KOPT-K1 (cell line): ENCODE data around the gene PREB.

Source experiments
- H3K27ac ChIP-seq: fragments of 200-600 bp; sonication (generic); 2 replicates; pipeline ENCODE4 v1.5.1; 2016; ENCODE audit warnings: antibody characterized with exemption, mild to moderate bottlenecking, low read depth, low read length; ENCODE audit not compliant: poor library complexity, severe bottlenecking
- H3K36me3 ChIP-seq: fragments of 200-600 bp; sonication (generic); 2 replicates; pipeline ENCODE4 v1.5.1; 2017; ENCODE audit warnings: antibody characterized with exemption, mild to moderate bottlenecking, low read length, moderate library complexity; ENCODE audit not compliant: insufficient read depth
- H3K9me3 ChIP-seq: fragments of 200-600 bp; sonication (generic); 2 replicates; pipeline ENCODE4 v1.5.1; 2017; ENCODE audit warnings: antibody characterized with exemption, low read length, mild to moderate bottlenecking; ENCODE audit not compliant: insufficient read depth, poor library complexity, severe bottlenecking

Gene PREB

DNA sequence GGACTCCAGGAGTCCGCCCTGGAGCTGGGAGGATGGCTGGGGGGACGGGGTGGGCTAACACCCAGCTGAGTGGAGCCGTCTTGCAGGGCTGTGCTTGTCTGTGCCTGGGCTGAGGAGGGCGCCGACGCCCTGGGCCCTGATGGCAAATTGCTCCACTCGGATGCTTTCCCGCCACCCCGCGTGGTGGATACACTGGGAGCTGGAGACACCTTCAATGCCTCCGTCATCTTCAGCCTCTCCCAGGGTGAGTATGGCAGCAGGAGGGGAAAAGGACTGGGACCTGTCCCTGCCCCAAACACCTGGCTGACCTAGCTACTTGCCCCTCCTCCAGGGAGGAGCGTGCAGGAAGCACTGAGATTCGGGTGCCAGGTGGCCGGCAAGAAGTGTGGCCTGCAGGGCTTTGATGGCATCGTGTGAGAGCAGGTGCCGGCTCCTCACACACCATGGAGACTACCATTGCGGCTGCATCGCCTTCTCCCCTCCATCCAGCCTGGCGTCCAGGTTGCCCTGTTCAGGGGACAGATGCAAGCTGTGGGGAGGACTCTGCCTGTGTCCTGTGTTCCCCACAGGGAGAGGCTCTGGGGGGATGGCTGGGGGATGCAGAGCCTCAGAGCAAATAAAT, 35.0 kb downstream of the PREB start:
- no peaks in the 10 kb centered on the region for H3K36me3 ChIP-seq
- no peak overlapping the region for H3K27ac ChIP-seq
- no peaks in the 10 kb centered on the region for H3K9me3 ChIP-seq

DNA sequence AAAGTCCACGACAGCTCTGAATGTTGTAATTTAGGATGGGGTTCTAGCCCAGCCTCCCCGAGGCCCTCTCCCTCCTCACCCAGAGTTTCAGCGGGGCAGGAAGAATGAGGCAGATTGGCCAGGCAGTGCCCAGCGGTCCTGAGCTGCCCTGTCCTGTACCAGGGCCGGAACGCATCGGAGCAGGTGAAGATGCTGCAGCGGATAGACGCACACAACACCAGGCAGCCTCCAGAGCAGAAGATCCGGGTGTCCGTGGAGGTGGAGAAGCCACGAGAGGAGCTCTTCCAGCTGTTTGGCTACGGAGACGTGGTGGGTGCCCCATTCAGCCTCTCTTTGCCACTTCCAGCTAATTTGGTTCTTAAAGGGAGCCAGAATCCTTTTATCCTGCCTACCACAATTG, 37.1 kb downstream of the PREB start:
- Histone ChIP-seq H3K9me3 (no peaks in the 10 kb centered on the region), H3K27ac (no peak overlapping the region), H3K36me3 (no peaks in the 10 kb centered on the region)

DNA sequence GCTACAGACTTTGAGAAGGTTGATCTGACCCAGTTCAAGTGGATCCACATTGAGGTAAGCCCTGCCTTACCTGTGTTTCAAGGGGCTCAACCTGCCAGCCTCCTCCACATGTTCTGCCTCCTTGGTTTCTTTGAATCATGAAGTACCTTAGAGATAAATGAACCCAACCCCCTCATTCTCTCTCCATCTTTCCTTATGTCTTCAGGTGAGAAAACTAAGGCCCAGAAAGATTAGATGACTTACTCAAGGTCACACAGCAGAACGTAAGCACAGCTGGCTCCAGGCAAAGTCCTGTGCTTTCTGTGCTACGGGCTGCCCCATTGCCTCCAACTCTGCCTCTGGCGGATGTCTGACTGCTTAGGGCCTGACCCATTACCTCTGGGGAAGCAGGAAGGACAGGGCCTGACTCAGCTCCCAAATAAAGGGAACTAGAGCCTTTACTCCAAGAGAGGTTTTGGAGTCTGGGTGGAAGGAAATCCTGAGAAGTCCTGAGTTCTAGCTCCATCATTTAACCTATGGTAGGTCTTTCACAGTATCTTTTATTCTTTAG, 37.6 kb downstream of the PREB start:
- Histone ChIP-seq H3K9me3 (no peaks in the 10 kb centered on the region), H3K36me3 (no peaks in the 10 kb centered on the region), H3K27ac (no peak overlapping the region)

DNA sequence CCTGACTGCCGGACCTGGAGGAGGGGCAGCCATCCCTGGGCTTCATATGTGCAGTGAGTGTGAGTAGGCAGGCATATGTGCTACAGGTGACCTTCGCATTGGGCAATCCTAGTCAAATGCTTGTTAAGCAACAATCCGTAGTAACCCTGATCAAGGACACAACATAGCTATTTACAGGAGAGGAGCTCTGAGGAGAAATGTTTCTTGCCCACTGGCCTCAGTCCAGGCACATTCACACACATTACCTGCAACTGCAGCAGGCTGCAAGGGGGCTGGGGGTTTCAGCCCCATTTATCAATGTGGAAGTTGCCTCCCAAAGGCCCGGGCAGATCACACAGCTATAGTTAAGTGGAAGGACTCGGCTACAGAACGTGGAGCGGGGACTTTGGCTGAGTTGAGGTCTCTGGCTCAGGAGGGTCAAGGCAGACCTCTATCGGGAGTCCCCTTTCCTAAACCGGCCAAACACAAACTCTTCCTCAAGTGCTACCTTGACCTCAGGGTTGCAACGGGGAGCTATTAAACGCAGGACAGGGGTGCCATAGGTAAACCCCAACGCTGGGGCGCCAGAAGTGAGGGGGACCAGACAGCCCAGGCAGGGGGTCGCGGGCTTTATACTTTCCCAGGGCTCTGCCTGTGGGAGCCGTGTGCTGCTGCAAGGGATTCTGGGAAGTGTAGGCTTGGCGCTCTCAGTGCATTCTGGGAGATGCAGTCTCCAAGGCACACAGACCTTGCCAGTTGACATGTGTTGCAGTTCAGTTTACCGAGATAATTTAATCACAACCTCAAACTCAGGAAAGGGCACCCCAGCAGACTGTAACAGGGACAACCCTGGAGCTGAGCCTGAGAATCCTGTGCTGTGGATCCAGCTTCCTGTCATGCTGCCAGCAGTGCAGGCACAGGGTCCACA, 38.4 kb downstream of the PREB start:
- Histone ChIP-seq H3K36me3 (no peaks in the 10 kb centered on the region), H3K27ac (no peak overlapping the region), H3K9me3 (no peaks in the 10 kb centered on the region)

DNA sequence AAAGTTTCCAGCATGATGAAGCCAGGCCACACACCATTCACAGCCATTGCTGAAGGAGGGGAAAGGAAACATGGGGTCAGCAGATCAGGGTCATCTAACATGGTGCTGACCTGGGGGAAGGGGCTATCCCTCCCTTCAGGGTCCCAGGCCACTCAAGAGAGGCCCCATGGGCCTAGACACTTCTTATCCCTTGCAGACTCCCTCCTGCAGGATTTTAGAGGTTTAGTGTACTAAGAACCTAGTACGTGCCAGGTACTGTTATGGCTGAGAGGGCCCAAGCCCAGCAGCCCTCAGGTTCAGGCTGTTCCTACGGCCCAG, 39.0 kb downstream of the PREB start:
- no peaks in the 10 kb centered on the region for H3K9me3 ChIP-seq
- no peak overlapping the region for H3K27ac ChIP-seq
- no peaks in the 10 kb centered on the region for H3K36me3 ChIP-seq

DNA sequence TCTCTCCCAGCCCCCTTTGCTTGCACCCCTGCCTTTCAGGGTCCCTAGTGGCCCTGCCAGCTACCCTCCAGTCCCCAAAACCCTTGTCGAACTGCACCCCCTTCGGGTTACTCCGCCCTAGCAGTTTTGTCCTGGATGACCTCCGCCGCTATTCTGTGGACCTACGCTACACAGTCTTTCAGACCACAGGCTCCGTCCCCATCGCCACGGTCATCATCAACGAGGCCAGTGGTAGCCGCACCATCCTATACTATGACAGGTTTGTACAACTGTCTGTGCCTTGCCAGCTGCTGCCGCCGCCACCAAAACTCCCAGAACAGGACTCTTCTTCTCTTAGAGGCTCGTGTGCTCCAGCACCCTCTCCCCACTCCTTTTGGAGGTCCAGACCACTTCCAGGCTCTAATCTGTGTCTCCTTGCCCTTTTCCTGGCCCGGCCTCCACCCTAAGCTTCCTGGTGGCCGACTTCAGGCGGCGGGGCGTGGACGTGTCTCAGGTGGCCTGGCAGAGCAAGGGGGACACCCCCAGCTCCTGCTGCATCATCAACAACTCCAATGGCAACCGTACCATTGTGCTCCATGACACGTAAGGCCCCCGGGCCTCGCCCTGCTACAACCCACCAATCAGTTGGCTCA, 40.0 kb downstream of the PREB start:
- Histone ChIP-seq H3K9me3 (no peaks in the 10 kb centered on the region), H3K27ac (no peak overlapping the region), H3K36me3 (no peaks in the 10 kb centered on the region)

DNA sequence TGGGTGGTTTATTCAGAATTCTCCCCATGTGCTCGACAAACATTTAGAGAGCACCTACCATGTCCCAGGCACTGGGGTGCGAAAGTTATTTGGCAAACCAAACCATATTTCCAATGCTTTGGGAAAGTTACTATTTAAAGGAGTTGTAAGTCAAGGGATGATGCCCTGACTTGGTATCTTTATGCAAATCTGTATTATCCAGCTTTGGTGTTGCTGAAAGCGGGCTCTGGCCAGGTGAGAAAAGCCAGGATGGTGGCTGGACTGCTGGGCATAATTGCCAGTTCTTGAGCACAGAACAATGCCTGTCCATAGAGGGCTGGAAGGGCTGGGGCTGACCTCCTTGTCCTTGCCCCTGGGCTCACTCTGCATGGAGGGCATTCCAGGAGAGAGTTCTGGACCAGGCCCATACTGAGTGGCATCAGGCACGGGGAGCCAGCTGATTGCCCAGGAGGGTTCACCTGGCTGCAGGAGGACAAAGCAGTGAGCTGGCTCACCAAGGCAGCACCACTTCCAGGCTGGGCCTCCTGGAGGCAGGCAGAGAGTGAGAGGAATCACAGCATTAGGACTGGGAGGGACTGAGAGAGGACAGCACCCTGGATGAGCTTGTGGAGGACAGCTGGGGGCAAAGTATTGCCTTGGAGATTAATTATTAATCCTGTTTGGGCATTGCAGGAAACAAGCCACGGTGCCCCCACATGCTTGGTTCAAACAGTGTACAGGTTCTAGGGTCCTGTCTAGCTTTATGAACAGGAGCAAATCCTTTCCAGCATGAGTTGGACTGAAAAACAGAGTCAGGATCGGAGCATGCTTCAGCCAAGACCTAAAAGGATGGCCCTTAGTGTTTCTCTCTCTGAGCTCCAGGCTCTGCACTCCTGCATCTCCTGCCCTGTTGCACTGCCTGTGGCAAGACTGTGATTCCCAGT, 40.7 kb downstream of the PREB start:
- no peaks in the 10 kb centered on the region for H3K36me3 ChIP-seq
- H3K9me3 ChIP-seq, result no peaks in the 10 kb centered on the region
- no peak overlapping the region for H3K27ac ChIP-seq

DNA sequence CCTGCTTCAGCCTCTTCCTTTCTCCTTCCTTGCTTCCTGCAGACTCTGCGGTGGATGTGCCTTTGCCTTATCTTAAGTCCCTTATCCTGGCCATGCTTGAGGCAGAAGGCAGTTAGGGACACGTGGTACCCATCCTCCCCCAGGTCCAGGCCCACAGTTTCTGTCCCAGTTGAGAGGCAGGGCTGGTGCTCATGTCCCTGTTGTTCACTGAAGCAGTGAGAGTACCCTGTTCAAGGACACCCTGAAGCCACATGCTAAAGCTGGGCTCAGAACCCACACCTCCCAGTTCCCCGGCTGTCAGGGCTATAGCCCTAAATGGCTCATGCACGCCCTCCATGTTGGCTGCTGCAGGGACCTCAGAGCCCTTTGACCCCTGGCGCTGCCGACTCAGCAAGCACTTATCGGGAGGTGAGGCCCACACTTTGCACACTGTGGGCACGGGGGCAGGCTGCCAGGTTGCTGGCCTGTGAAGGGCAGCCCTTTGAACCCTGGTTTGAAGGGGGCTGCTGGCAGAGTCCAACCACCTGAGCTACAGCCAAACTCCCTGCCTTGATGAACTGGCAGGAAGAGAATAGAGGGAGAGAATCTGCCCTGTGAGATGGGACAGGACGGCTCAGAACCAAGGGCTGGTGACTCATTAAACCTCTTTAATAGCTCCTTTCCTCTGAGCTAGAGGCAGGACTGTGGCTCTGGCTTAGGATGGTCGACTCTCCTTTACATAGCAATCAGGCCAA, 41.6 kb downstream of the PREB start:
- no peak overlapping the region for H3K27ac ChIP-seq

DNA sequence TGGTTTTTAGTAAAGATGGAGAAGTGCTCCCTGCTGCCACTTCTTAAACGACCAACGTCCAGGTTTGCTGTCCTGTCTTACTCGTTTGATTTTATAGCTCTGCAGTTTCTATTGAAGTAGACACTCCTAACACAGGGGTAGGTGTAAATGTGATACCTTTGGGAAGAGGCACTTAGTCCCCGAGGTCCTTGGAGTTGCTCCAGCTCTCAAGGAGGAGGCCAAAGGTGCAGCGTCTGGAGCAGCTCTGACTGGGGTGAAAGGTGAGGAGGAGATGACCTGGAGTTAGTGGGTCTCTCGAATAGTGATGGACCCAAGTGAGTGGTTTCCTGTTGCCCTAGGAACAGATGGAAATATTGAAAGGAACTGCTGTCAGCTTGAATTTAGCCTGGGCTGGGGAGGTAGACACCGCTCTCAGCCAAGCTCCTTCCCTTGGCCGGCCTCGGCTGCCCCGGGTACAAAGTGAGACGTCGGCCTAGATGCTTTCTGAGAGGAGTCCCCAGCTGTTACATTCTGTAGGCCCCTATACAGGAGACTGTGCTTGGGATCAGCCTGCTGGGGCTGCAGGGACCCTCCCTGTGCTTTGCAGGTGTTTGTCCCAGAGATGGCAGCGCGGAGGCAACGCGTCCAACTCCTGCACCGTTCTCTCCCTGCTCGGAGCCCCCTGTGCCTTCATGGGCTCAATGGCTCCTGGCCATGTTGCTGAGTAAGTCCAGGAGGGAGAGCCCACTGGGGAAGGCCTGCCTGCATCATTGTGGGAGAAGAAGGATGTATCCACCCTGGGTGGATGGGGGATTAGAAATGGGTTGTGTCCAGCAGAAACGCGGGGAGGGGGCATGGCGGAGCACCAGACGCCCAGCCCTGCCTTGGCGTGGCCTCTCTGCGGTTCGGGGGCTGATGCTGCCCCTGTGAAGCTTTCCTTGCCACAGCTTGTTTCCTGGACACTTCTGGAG, 42.4 kb downstream of the PREB start:
- H3K9me3 ChIP-seq, result no peaks in the 10 kb centered on the region
- H3K36me3 ChIP-seq, result no peaks in the 10 kb centered on the region
- no peak overlapping the region for H3K27ac ChIP-seq

More for the DNA sequence above, 41.6 kb downstream of the PREB start:
- Histone ChIP-seq H3K9me3 (no peaks in the 10 kb centered on the region), H3K36me3 (no peaks in the 10 kb centered on the region)

DNA sequence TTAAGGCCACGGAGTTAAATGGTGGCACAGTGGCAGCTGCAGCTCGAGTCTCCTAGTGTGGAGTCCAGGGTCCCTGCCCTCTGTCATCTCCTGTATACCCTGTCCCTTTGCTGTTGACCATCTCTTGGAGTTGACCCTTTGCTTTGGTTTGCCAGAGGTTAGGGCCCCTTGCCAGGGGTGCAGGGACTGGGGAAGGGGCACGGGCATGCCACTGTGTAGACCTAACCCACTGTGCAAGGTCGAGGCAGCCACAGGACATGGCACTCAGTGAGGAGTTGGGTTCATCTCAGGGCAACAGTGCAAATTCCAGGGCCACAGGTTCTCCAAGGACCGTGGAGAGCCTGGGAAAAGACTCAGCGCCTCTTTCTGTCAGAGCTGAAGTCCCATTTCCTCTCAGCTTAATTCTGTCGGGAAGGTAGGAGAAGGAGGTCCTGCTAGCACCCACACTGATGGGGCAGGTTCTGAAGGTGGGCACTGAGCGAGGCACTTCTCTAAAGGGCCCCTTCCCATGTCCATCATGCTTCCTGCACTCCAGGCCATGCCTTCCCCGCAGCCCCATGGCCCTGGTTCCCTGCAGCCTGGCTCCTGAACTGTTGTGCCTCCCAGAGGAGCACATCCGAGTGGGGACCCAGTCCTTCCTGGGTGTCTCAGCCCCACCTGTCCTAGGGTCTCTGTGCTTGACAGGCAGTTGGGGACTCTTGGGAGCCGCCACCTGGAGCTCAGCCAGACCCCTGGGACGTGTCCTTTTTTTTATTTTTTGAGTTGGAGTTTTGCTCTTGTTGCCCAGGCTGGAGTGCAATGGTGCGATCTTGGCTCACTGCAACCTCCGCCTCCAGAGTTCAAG, 45.1 kb downstream of the PREB start:
- Histone ChIP-seq H3K9me3 (no peaks in the 10 kb centered on the region), H3K27ac (no peak overlapping the region), H3K36me3 (no peaks in the 10 kb centered on the region)

DNA sequence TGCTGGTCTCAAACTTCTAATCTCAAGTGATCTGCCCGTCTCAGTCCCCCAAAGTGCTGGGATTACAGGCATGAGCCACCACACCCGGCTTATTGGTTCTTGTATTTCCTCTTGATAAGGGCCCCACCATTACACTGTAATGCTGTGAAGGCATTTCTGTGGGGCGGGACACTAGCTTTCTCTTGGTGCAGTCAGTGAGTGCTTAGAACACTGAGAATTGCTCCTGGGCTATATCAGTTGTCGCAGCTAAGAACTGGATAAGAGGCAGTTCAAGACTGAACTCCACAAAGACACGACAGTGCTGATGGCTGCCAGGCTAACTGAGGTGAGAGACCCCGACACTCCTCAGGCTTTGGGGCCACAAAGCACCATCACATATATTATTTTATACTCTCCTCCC, 45.8 kb downstream of the PREB start:
- Histone ChIP-seq H3K9me3 (no peaks in the 10 kb centered on the region), H3K36me3 (no peaks in the 10 kb centered on the region), H3K27ac (no peak overlapping the region)

DNA sequence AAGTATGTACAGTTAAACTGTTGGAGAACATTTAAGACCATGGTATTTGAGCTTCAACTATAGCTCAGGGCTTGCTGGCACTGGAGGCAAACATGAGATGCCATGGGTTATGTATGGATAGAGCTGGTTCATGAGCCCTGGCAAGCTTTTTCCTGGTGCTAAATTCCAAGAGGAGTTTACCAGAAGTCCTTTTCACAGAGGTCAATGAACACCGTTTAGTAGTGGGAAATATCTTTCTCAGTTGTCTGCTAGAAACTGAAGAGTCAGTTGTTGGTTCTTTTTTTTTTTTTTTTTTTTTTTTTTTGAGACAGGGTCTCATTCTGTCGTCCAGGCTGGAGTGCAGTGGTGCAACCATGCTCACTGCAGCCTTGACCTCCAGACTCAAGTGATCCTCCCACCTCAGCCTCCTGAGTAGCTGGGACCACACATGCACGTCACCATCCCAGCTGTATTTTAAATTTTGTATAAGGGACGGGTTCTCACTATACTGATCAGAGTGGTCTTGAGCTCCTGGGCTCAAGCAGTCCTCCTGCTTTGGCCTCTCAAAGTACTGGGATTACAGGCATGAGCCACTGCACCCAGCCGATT, 46.5 kb downstream of the PREB start:
- Histone ChIP-seq H3K36me3 (no peaks in the 10 kb centered on the region), H3K9me3 (no peaks in the 10 kb centered on the region), H3K27ac (no peak overlapping the region)
